OCI-LY3 (cell line): ENCODE results near the gene TMEM184B.

Experiments used
- CTCF ChIP-seq: fragments of 200-600, 300-600 bp; sonication (generic); IDR thresholded peaks from 2 replicates; pipeline ENCODE4 v1.5.1; 2014; ENCODE audit warnings: antibody characterized with exemption, low read length, low read depth
- EZH2phosphoT487 ChIP-seq: fragments of 200-600 bp; shearing (Covaris generic); IDR thresholded peaks from 2 replicates; pipeline ENCODE4 v1.6.1; 2018; ENCODE audit warnings: antibody characterized with exemption, mixed run types, low read depth

GRCh38 chr22:38174626-38175025, 98.2 kb downstream of the TMEM184B start:
- no peak for TF ChIP-seq EZH2phosphoT487
- TF ChIP-seq CTCF = no peak
